H9 (cell line): ENCODE results near the gene FTO. TPM values are rescaled to one million over a fixed set of nuclear protein-coding genes. Genes with fewer than 3 reads are reported as not detected.

ENCODE experiments used
- DNase-seq: peaks from one replicate; pipeline ENCODE4 v3.0.0-alpha.2; 2017
- H2AFZ ChIP-seq: one replicate; pipeline ENCODE4 v1.6.1; 2013; ENCODE audit warnings: mild to moderate bottlenecking, low read length, control low read depth, moderate library complexity
- H2AK5ac ChIP-seq: 2 replicates; pipeline ENCODE4 v1.6.1; 2013; ENCODE audit warnings: low read length, control low read depth, mixed read lengths; ENCODE audit not compliant: insufficient read length
- H2BK120ac ChIP-seq: one replicate; pipeline ENCODE4 v1.6.1; 2013; ENCODE audit warnings: low read depth, mild to moderate bottlenecking, low read length, control low read depth, inconsistent platforms; ENCODE audit not compliant: poor library complexity, severe bottlenecking
- H2BK12ac ChIP-seq: 2 replicates; pipeline ENCODE4 v1.6.1; 2013; ENCODE audit warnings: low read length, control low read depth, mixed read lengths, low read depth; ENCODE audit not compliant: insufficient read length
- H2BK15ac ChIP-seq: 2 replicates; pipeline ENCODE4 v1.6.1; 2013; ENCODE audit warnings: low read depth, low read length, control low read depth
- H2BK20ac ChIP-seq: one replicate; pipeline ENCODE4 v1.6.1; 2013; ENCODE audit warnings: low read depth, mild to moderate bottlenecking, low read length, control low read depth, inconsistent platforms; ENCODE audit not compliant: poor library complexity, severe bottlenecking
- H2BK5ac ChIP-seq: 2 replicates; pipeline ENCODE4 v1.6.1; 2013; ENCODE audit warnings: low read length, control low read depth, mixed read lengths; ENCODE audit not compliant: insufficient read length
- H3K14ac ChIP-seq: 2 replicates; pipeline ENCODE4 v1.6.1; 2013; ENCODE audit warnings: low read length, control low read depth; ENCODE audit not compliant: insufficient read depth
- H3K18ac ChIP-seq: 2 replicates; pipeline ENCODE4 v1.6.1; 2013; ENCODE audit warnings: low read depth, mild to moderate bottlenecking, mixed read lengths, low read length, control low read depth; ENCODE audit not compliant: insufficient read length
- H3K23ac ChIP-seq: 2 replicates; pipeline ENCODE4 v1.6.1; 2013; ENCODE audit warnings: low read length, control low read depth, mixed read lengths, low read depth; ENCODE audit not compliant: insufficient read length
- H3K23me2 ChIP-seq: 2 replicates; pipeline ENCODE4 v1.6.1; 2013; ENCODE audit warnings: low read depth, mild to moderate bottlenecking, mixed read lengths, low read length, control low read depth; ENCODE audit not compliant: insufficient read length, poor library complexity, severe bottlenecking
- H3K27ac ChIP-seq: 2 replicates; pipeline ENCODE4 v1.5.1; 2013; ENCODE audit warnings: low read length, control low read depth, mixed read lengths, low read depth; ENCODE audit not compliant: insufficient read length
- H3K27me3 ChIP-seq: 2 replicates; pipeline ENCODE4 v1.6.1; 2013; ENCODE audit warnings: low read length, control low read depth, inconsistent platforms; ENCODE audit not compliant: insufficient read depth
- H3K4ac ChIP-seq: 2 replicates; pipeline ENCODE4 v1.6.1; 2013; ENCODE audit warnings: low read depth, mild to moderate bottlenecking, control low read depth, inconsistent platforms, low read length, moderate library complexity
- H3K4me1 ChIP-seq: 2 replicates; pipeline ENCODE4 v1.6.1; 2013; ENCODE audit warnings: low read length, control low read depth, inconsistent platforms; ENCODE audit not compliant: insufficient read depth
- H3K4me2 ChIP-seq: 2 replicates; pipeline ENCODE4 v1.6.1; 2013; ENCODE audit warnings: low read length, control low read depth, mixed read lengths; ENCODE audit not compliant: insufficient read length, insufficient read depth
- H3K56ac ChIP-seq: 2 replicates; pipeline ENCODE4 v1.6.1; 2013; ENCODE audit warnings: low read depth, mild to moderate bottlenecking, mixed read lengths, low read length, control low read depth; ENCODE audit not compliant: insufficient read length
- H3K79me1 ChIP-seq: 2 replicates; pipeline ENCODE4 v1.6.1; 2013; ENCODE audit warnings: low read depth, mild to moderate bottlenecking, moderate library complexity, low read length, control low read depth, inconsistent platforms; ENCODE audit not compliant: insufficient read depth, poor library complexity, severe bottlenecking
- H3K79me2 ChIP-seq: 2 replicates; pipeline ENCODE4 v1.6.1; 2013; ENCODE audit warnings: low read length, control low read depth, inconsistent platforms; ENCODE audit not compliant: insufficient read depth
- H3K9ac ChIP-seq: 2 replicates; pipeline ENCODE4 v1.6.1; 2013; ENCODE audit warnings: low read length, control low read depth, mixed read lengths; ENCODE audit not compliant: insufficient read length; ENCODE audit errors: extremely low read depth
- H3K9me3 ChIP-seq: one replicate; pipeline ENCODE4 v1.6.1; 2013; ENCODE audit warnings: low read depth, low read length, inconsistent platforms; ENCODE audit not compliant: control insufficient read depth
- H3T11ph ChIP-seq: one replicate; pipeline ENCODE4 v1.6.1; 2013; ENCODE audit warnings: mild to moderate bottlenecking, low read length, control low read depth, inconsistent platforms
- H4K20me1 ChIP-seq: one replicate; pipeline ENCODE4 v1.6.1; 2013; ENCODE audit not compliant: control insufficient read depth, insufficient read length, insufficient read depth
- H4K5ac ChIP-seq: 2 replicates; pipeline ENCODE4 v1.6.1; 2013; ENCODE audit warnings: low read depth, mild to moderate bottlenecking, mixed read lengths, low read length, control low read depth; ENCODE audit not compliant: insufficient read length
- H4K8ac ChIP-seq: replicated peaks from 2 replicates; pipeline ENCODE4 v1.6.1; 2013; ENCODE audit warnings: low read length, control low read depth, mixed read lengths, low read depth; ENCODE audit not compliant: insufficient read length
- H4K91ac ChIP-seq: 2 replicates; pipeline ENCODE4 v1.6.1; 2013; ENCODE audit warnings: low read depth, mild to moderate bottlenecking, moderate library complexity, mixed read lengths, low read length, control low read depth; ENCODE audit not compliant: insufficient read length
- H3K27ac Mint-ChIP-seq, 3 experiments: 2 replicates in 2 of 3; 3 replicates in 1 of 3; pipeline ENCODE4 v1.8.0; 2020 to 2021; ENCODE audit warnings: mixed read lengths in 3 of 3, mild to moderate bottlenecking in 1 of 3, moderate library complexity in 1 of 3
- H3K27me3 Mint-ChIP-seq: 2 replicates; pipeline ENCODE4 v1.8.0; 2021; ENCODE audit warnings: low read depth, mild to moderate bottlenecking, moderate library complexity, mixed read lengths
- H3K36me3 Mint-ChIP-seq, 3 experiments: 2 replicates in 2 of 3; 3 replicates in 1 of 3; pipeline ENCODE4 v1.8.0; 2020 to 2021; ENCODE audit warnings: low read depth in 3 of 3, mixed read lengths in 3 of 3; ENCODE audit not compliant: insufficient read depth in 1 of 3
- H3K4me1 Mint-ChIP-seq, 2 experiments: 2 replicates each; pipeline ENCODE4 v1.8.0; 2020; ENCODE audit warnings: mixed read lengths in 2 of 2
- H3K4me3 Mint-ChIP-seq, 2 experiments: 2 replicates in 1 of 2; 3 replicates in 1 of 2; pipeline ENCODE4 v1.8.0; 2020 to 2021; ENCODE audit warnings: mild to moderate bottlenecking in 2 of 2, mixed read lengths in 2 of 2, moderate library complexity in 1 of 2
- H3K9me3 Mint-ChIP-seq, 2 experiments: 2 replicates in 1 of 2; 3 replicates in 1 of 2; pipeline ENCODE4 v1.8.0; 2020; ENCODE audit warnings: mild to moderate bottlenecking in 2 of 2, mixed read lengths in 2 of 2, moderate library complexity in 1 of 2
- WGBS: extraction: QIAGEN DNeasy Blood & Tissue Kit; methylation state at CpG from one replicate; pipeline ENCODE4 v1.1.7; 2013; ENCODE audit warnings: missing lambda C conversion rate, low lambda C conversion rate, mixed read lengths; ENCODE audit not compliant: insufficient read length; ENCODE audit errors: extremely low coverage; 5-methylcytosine and 5-hydroxymethylcytosine counted together
- total RNA-seq: library from RNA; stranded (reverse); gene quantifications from 2 replicates; pipeline ENCODE4 v1.2.1, GENCODE V29; 2021
- TF ChIP-seq, protein P1 (sequence below): fragments of 200-600 bp; sonication (generic); conservative IDR thresholded peaks from 3 replicates; pipeline ENCODE4 v1.8.0; 2021; ENCODE audit warnings: antibody characterized with exemption, mild to moderate bottlenecking

The FTO gene
- total RNA-seq, 1 experiment from 2014 or later, result 67.9 TPM

DNA sequence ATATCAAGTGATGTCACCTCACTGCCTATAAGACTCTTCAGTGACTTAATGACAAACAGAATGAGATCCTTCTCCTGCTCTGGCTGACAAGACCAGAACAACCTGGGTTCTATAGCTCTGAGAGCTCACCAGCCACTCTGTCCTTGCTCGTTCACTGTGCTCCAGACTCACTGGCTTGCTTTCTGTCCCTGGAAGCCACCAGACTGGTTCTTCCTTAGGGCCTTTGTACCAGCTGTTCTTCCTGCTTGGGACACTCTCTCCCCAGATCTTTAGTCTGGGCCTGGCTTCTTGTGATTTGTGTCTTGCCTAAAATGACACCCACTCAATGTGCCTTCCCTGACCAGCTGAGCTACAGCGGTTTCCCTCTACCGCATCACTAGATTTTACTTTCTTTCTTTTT, 76.1 kb downstream of the FTO start:
- Histone ChIP-seq H3K4ac (no peak overlapping the region), H3K18ac (no peak overlapping the region), H2BK15ac (no peak overlapping the region), H3K23me2 (no peaks in the 10 kb centered on the region), H4K5ac (no peak overlapping the region), H3K9ac (no peak overlapping the region), H2BK120ac (no peak overlapping the region), H3K23ac (no peak overlapping the region), H3K4me1 (peaks cover 2% of the 10 kb centered on the region; the same call in 1 of the 2 replicates), H2AK5ac (no peak overlapping the region), H4K8ac (no peak overlapping the region), H3K79me1 (no peaks in the 10 kb centered on the region), H3K9me3 (no peaks in the 10 kb centered on the region), H3K56ac (no peak overlapping the region), H4K91ac (no peak overlapping the region), H4K20me1 (no peaks in the 10 kb centered on the region), H3K27me3 (no peaks in the 10 kb centered on the region), H2BK5ac (no peak overlapping the region), H3K4me2 (no peak overlapping the region), H2AFZ (no peak overlapping the region), H2BK20ac (no peak overlapping the region), H3K79me2 (0 out of 2 replicates have a peak, but pooled peaks cover 2% of the 10 kb centered on the region), H2BK12ac (no peak overlapping the region), H3T11ph (no peak overlapping the region), H3K14ac (no peak overlapping the region), H3K27ac (no peak overlapping the region)
- DNase-seq, result no peak
- peaks cover 22 to 24% of the 10 kb centered on the region in 2 experiments for H3K4me1 Mint-ChIP-seq
- H3K27me3 Mint-ChIP-seq, result no peaks in the 10 kb centered on the region
- no peak overlapping the region for H3K27ac Mint-ChIP-seq
- TF ChIP-seq, protein P1, sequence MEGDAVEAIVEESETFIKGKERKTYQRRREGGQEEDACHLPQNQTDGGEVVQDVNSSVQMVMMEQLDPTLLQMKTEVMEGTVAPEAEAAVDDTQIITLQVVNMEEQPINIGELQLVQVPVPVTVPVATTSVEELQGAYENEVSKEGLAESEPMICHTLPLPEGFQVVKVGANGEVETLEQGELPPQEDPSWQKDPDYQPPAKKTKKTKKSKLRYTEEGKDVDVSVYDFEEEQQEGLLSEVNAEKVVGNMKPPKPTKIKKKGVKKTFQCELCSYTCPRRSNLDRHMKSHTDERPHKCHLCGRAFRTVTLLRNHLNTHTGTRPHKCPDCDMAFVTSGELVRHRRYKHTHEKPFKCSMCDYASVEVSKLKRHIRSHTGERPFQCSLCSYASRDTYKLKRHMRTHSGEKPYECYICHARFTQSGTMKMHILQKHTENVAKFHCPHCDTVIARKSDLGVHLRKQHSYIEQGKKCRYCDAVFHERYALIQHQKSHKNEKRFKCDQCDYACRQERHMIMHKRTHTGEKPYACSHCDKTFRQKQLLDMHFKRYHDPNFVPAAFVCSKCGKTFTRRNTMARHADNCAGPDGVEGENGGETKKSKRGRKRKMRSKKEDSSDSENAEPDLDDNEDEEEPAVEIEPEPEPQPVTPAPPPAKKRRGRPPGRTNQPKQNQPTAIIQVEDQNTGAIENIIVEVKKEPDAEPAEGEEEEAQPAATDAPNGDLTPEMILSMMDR, result no peak
- no CpG with 5 or more reads among the region's 3 CpGs for WGBS
- H3K9me3 Mint-ChIP-seq, result no peaks in the 10 kb centered on the region
- H3K4me3 Mint-ChIP-seq, result no peak overlapping the region
- no peaks in the 10 kb centered on the region; a peak in 1 of 7 replicates for H3K36me3 Mint-ChIP-seq
